NCI-H187 (cell line): Measurements from ENCODE around the gene KRTAP12-4.
"Not testable (repeated sequence)": the region's sequence is repeated elsewhere in the genome, so short reads cannot be mapped to it uniquely, and the experiment has no call there.

Source experiments
- DNase-seq, 2 experiments: peaks; one replicate each; lab custom pipeline; 2025; lab: John Stamatoyannopoulos, UW

KRTAP12-4 gene

DNA sequence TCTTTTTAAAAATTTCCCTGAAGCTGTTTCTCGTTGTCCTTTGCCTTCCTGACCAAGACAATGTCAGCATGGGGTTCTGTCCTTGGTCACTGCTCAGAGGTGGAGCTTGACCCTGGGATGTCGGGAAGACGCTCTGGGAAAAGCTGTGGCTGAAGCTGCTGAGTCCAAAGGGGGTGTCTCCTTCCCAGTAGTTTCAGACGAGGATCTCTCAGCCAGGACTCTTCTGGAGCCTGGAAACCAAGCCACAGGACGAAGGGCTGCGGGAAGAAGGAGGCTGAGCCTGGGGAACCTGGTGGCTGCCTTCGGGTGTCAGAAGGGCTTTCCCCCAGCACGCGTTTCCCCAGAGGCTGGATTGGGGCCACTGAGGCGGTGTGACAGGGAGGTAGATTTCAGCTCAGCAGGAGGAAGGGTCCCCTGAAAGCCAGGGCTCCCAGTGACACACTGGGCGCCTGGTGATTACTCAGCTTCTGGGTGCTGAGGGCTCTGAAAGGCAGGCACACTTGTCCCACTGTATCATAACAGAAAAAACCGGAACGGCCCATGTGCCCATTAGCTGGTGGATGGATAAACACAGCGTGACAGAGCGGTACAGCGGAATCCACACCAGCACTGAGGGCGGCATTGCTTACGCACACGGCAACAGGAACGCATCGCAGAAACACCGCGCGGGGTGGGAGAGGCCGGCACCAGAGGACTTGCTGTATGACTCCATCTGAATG lies 32.5 kb upstream of the KRTAP12-4 start:
- DNase-seq, result peak in 1 of 2 experiments; percentile 63

DNA sequence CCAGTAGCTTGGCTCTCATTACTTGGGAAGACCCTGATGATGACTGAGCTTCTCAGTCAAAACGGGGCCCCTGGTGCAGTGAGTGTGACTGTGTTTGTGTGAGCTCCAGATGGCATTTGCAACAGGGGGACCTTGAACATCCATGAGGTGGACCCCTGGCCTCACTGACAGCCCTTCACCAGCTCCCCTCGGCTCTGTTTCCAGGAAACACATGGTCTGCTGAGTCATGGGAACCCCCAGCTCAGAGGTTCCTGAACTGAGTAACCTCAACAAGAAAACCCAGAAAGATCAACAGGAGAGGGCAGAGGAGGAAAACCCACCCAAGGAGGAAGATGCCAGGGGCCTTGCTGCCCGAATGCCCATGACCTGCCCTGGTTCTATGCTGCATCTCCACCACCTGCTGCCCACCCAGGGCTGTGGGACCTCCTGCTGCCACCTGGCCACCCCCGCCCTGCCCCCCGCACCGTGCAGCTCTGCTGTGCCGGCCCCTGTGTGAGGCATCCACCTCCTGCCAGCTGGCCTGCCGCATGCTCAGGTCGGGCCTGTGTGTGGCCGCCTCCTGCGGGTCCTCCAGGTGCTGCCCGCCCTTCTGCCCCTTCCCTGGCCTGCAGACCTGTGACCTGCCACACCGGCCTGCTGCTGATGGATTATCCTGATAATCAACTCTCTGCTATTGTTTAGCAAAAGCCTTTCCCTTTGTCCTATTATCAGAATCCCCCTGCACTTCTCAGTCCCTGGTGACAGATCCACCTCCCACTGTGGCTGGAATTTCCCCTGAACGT lies 31.7 kb upstream of the KRTAP12-4 start:
- DNase-seq, result no peak

DNA sequence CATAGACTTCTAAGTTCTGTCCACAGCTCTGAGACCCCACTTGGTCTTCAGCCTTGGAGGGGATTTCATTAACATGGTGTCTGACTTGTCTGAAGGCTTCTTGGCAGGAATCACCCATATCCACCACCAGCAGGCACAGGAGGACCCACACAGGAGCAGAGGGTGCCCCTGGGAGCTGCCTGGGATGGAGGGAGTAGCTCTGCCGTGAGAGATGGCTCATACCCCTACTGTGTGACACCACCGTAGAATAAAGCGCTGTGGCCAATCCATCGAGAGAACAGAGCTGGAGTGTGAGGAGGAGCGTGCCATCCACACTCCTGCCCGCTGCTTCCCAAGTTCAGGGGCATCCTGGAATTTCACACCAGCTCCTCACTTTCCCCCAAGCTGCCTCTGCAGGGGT lies 30.6 kb upstream of the KRTAP12-4 start:
- DNase-seq, result not testable (repeated sequence)

DNA sequence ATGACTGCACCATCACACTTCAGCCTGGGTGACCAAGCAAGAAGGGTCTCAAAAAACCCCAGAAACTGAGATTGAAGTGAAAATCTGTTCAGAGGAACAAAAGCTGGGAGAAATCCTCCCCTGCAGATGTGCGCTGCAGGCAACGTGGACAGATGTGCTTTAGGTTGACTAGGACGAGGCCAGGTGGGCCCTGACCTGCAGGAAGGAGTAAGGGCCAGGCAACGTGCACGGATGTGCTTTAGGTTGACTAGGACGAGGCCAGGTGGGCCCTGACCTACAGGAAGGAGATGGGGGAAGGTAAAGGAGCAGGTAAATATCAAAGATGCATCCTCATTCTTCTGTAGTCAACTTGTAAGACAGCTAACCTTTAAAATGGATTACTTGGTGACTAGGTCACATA lies 30.0 kb upstream of the KRTAP12-4 start:
- no peak for DNase-seq

DNA sequence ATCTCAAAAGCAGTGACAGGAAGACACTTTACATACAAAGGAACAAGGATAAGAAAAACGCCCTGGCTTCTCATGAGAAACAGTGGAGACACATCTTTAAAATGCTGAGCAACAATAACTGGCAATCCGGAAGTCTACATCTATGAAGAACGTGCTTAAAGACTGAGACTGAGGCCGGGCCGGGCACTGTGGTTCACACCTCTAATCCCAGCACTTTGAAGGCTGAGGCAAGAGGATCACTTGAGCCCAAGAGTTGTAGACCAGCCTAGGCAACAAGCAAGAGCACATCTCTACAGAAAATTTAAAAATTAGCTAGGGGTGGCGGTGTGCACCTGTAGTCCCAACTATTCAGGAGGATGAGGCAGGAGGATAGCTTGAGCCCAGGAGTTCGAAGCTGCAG lies 29.6 kb upstream of the KRTAP12-4 start:
- DNase-seq, result no peak

DNA sequence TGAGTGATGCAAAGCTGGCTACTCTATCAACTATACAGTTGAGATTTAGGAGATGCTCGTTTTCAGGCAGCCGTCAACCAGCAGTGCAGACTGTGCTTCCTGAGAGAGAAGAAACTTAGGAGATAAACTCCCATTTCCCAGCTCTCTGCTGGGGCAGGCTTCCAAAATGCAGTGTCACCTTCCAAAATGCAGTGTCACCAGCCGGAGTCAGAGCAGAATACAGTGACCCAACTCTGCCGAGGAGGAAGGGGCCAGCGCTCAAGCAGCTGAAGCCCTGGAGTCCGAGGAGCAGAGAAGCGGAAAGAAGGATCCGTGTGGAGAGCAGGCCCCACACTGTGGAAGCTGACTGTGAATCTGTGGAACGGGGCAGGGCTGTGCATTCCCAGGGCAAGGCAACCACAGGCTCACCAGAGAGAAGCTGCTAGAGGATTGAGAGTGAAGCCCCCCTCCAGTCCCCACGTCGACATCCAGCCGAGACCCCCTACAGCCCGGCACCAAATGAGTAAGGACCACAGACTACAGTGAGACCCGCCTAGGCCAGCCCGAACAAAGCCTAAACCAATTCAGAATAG lies 28.2 kb upstream of the KRTAP12-4 start:
- no peak for DNase-seq

DNA sequence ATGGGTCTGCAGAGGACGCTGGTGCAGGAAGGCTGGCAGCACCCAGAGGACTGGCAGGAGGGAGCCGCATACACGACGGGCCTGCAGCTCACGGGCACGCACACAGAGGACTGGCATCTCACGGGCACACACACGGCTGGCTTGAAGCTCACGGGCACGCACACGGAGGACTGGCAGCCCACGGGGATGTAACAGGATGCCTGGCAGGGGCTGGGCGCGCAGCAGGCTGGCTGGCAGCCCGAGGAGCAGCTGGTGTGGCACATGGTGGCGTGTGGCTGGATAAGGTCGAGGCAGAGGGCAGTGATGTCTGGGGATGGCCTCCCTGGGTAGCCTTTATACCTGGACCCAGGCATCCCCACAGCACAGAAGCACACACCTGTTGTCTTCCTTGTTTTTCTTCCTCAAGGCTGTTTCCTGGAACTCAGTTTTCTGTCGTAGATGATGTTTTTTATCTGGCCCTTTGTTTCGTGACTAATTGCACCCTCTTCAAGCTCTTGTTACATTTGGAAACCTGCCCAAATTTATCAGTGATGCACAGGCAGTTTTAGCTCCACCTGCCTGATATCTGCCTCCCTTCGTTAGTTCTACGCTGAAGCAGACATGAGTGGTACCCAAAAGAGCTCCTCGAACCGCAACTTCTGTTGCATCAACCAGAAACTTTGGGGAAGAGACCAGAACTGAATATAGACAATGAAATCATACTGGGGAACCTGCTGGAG lies 27.6 kb upstream of the KRTAP12-4 start, which contains the start of gene KRTAP12-1:
KRTAP12-1 (minus strand) TSS at position 303 of the 719 bp plus-strand sequence; CDS start at position 263, 40 bp downstream.
- peak; percentile 70 to 81 for DNase-seq

DNA sequence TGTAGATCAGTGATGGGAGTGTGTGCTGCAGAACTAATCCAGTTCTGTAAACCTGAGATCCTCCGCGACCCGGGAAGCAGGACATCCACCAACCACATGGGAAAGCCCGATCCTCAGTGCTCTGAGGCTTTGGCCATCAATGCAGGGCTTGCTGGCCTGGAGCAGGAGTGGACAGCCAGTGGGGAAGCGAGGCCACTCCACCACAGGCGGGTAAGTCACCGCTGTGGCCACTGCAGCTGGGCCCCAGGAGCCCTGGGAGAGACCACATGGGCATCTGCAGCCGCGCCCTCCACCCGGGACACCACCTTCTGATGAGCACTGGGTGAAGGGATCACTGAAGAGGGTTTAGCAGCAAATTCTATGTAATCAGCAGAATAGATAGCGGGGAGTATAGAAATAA lies 26.7 kb upstream of the KRTAP12-4 start:
- no peak for DNase-seq

DNA sequence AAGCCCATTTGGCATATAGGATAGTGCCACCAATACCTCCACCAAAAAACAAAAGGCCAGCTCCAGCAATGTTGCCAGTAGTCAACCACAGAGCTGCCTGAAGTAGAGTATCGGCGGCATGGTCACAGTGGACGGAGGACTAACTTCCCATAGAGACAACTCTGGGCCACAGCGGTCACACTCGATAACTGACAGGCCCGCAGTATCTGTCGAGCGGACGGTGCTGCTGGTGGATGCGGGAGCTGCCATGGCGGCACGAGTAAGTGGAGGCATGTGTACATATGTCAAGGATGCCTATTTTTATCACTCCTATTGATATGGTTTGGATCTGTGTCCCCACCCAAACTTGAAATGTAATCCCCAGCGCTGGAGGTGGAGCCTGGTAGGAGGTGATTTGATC lies 23.4 kb upstream of the KRTAP12-4 start:
- DNase-seq, result no peak

DNA sequence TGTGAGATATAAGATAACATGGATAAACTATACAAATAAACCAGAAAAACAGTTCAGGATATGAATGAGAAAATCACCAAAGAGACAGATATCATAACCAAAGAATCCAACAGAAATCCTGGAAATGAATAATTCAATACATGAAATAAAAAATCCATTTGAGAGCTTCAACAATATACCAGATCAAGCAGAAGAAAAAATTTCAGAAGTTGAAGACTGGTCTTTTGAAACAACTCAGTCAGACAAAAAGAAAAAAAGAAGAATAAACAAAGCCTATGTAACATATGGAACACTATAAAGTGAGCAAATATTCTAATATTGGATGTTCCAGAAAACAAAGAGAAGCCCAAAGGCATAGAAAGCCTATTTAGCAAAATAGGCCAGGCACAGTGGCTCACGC lies 17.5 kb upstream of the KRTAP12-4 start:
- DNase-seq, result no peak

DNA sequence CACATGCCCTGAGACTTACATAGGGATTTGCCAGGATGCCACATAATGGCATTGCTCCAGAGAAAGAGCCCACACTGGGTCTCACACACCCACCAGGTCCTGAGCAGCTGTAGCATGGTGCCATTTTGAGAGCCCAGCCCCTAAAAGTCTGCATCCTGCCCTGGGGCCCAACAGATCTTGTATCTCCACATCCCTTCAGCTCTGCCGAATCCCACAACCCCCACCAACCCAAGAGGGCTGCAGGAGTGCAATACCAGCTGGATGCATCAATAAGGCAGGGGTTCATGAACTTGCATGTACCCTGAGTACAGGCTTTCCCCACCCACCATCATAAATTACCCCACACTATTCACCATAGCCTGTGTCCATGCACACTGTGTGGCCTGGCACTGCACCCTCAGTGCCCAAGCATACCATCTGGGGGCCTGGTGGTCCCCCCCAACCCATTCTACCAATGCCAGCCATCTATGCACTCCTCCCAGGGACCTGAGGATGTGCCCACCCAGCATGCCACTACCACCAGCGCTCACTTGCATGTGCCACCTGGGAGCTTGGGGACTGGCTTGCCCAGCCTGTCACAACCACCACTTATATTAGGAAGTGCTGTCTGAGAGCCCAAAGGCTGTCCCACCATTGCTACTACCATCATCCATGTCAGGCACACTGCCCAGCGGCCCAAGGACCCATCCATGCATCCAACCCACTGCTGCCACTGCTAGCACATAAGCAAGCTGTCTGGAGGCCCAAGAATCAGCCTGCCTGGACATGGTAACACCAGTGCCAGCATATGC lies 16.4 kb upstream of the KRTAP12-4 start:
- no peak for DNase-seq

DNA sequence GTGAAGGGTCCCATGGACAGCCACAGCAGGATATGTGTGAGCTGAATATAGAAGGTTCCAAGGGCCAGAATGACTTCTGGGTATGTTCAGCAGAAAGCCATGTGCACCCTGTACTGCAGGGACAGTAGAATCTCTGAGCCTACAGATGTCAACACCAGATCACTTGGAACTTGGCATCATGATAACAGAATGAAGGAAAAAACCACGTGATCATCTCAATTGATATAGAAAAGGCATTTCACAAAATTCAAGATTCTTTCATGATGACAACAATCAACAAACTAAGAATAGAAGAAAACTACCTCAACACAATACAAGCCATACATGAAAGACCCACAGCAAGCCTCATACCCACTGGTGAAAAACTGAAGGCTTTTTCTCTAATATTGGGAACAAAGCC lies 13.2 kb upstream of the KRTAP12-4 start:
- DNase-seq, result no peak

DNA sequence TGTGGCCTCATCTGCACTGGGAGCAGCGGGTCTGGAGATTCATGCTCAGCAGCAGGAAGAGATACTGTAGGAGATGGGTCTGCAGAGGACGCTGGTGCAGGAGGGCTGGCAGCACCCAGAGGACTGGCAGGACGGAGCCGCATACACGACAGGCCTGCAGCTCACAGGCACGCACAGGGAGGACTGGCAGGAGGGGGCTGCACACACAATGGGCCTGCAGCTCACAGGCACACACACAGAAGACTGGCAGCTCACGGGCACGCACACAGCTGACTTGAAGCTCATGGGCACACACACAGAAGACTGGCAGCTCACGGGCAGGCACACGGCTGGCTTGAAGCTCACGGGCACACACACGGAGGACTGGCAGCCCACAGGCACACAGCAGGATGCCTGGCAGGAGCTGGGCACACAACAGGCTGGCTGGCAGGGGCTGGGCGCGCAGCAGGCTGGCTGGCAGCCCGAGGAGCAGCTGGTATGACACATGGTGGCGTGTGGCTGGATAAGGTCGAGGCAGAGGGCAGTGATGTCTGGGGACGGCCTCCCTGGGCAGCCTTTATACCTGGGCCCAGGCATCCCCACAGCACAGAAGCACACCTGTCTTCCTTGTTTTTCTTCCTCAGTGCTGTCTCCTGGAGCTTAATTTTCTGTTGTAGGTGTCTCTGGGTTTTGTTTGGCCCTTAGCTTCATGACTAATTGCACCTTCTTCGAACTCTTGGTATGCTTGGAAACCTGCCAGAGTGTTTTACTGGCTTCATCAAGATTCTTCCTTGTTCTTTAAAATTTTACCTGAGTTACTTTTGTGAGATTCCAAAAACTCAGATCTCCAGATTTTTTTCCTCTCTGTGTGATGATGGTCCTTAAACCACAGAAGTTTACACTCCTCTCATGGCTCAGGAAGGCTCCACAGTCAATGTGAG lies 12.2 kb upstream of the KRTAP12-4 start, which contains the start of gene KRTAP12-2:
KRTAP12-2 (minus strand) TSS at position 527 of the 920 bp plus-strand sequence; CDS start at position 486, 41 bp downstream.
- no peak for DNase-seq

DNA sequence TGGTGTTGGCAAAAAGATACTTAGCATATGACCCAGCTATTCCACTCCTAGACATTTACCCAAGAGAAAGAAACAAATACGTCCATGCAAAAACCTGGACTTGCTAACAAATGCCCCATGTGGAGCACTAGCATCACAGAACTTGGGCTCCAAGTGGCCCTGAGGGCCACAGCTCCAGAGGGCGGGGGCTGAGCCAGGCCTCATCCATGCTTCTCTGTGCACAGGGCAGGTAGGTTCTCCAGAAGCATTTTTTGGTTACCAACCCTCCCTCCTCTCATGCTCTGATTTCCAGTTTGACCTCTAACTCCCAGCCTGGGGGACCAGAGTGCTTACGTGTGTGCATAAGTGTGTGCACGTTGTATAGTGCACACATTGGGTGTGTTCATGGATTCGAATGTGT lies 10.2 kb upstream of the KRTAP12-4 start:
- DNase-seq, result no peak

DNA sequence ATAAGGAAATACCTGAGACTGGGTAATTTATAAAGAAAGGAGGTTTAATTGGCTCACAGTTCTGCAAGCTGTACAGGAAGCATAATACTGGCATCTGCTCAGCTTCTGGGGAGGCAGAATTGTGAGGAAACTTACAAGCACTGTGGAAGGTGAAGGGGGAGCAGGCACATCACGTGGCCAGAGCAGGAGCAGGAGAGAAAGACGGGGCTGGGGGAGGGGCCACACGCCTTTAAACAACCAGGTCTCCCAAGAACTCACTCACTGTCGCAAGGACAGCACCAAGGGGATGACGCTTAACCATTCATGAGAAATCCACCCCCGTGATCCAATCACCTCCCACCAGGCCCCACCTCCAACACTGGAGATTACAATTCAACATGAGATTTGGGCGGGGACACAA lies 7.1 kb upstream of the KRTAP12-4 start:
- DNase-seq, result not testable (repeated sequence)

DNA sequence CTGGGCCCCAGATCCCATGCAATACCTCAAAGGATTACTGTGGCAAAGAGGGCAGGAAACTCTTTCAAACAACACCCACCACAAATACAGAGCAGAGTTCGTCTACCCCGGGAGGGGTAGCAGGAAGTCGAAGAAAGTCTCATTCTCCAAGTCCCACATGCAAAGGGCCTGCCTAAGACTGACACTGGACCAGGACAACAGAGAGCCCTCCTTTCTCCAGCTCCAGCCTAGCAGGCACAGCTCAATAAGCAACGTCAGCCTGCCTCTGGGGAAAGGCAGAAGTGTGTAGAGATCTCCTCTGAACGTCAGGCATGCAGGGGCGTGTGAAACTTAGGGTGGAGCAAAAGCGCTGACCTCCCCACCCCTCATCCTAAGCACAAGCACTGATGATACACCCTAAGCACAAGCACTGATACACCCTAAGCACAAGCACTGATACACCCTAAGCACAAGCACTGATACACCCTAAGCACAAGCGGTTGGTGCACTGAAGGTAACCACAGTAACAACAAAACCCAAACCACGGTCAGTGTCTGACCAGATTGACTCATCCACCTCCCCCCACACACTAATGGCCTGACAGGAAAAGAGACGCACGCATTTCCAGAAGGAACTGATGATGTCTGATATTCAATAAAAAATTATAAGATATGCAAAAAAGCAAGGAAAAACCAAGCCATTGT lies 4.6 kb upstream of the KRTAP12-4 start:
- DNase-seq, result no peak

DNA sequence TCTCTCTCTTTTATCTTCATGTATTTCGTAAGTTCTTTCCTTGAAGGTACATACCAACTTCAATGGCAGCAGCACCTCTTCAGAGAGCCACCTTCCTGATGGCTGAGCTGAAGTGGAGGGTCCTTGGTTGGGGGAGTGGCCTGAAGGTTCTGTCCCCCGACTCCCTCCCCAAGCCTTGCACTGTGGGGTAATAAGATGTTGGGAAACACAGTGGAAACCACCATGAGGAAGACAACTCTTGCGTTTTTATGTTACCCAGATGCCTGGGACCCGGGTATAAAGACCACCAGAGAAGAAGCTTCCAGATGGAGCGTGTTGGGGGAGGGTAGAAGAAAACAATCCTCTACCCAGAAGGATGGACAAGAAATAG lies 4.1 kb upstream of the KRTAP12-4 start:
- DNase-seq, result no peak

DNA sequence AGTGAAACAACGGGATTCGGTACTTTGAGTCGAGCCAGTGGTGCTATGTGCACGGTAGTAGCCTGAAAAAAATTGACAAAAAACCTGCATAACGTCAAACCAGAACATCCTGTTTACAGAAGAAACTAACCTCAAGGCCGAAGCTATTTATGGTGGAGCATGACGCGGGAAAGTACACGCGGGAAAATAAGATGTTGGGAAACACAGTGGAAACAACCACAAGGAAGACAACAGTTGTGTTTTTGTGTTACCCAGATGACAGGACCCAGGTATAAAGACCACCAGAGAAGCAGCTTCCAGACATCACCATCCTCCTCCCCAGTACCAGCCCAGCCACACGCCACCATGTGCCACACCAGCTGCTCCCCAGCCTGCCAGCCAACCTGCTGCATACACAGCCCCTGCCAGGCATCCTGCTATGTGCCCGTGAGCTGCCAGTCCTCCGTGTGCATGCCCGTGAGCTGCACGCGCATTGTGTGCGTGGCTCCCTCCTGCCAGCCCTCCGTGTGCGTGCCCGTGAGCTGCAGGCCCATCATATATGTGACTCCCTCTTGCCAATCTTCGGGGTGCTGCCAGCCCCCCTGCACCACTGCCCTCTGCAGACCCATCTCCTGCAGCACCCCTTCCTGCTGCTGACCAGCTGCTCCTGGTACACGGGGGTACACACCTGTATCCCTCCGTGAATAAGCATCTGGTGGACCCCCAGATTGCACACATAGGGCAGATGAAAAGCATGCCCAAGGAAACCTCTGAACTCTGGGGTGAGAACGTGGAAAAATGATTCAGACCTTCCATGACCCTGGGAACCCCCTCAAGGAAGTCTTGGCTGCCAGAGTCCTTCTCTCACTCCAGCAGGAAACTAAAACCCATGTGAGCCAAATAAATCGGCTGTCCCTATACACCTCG lies 3.4 kb upstream of the KRTAP12-4 start, which contains the start of gene KRTAP12-3:
KRTAP12-3 (plus strand) TSS at position 298 of the 906 bp plus-strand sequence; CDS start at position 346, 48 bp downstream.
- DNase-seq, result no peak

DNA sequence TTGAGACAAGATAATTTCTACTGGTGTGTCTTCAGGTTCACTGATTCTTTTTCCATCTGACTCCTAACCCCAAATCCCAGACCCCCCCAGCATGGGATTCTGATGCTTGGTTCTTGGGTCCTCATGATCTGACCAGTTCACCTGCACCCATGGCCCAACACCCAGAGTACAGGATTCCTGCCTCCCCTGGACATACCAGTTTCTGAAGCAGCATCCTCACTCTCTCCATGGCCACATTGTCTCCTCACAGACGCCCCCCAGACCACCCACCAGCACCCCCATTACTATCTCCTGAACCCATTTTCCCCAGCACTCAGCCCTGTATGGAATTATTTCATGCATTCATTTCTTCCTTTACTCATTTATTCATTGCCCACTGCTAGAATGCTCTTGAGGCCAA lies 2.4 kb upstream of the KRTAP12-4 start:
- DNase-seq, result no peak
